IMR-90 (cell line): ENCODE measurements around the gene NPDC1. TPM values are rescaled to one million over a fixed set of nuclear protein-coding genes. Genes with fewer than 3 reads are reported as not detected.

Source experiments
- ATAC-seq: fragments of 200-7000 bp; cut with Tn5 transposase; 2 replicates; pipeline ENCODE4 v1.9.1; 2020; ENCODE audit warnings: low read depth, mild to moderate bottlenecking, moderate library complexity
- BruUV-seq: library from RNA; stranded (reverse); fragments of 400-500 nt; replicated peaks from 2 replicates; lab custom pipeline; 2021; lab: Mats Ljungman, UMichigan
- CTCF ChIA-PET: fragments of 300-600 bp; formaldehyde crosslinking; extraction: SDS; loops from one replicate; lab custom pipeline; 2021; ENCODE audit warnings: antibody characterized with exemption; lab: Yijun Ruan, JAX
- POLR2A ChIA-PET: fragments of 300-600 bp; sonication (Branson Sonifier 250); formaldehyde crosslinking; loops from one replicate; lab custom pipeline; 2022; ENCODE audit warnings: antibody characterized with exemption; ENCODE audit not compliant: unreplicated experiment; lab: Charles Lee
- DNase-seq: peaks from one replicate; pipeline ENCODE4 v3.0.0; 2013
- H2AFZ ChIP-seq: replicated peaks from 2 replicates; pipeline ENCODE3; 2013; ENCODE audit warnings: low read length, mild to moderate bottlenecking; ENCODE audit not compliant: poor library complexity
- H2AK5ac ChIP-seq: 2 replicates; pipeline ENCODE4 v1.6.1; 2013; ENCODE audit warnings: low read depth, low read length, inconsistent platforms
- H2AK9ac ChIP-seq: replicated peaks from 2 replicates; pipeline ENCODE3; 2013; ENCODE audit warnings: mild to moderate bottlenecking, low read depth, low read length, moderate library complexity; ENCODE audit not compliant: poor library complexity
- H2BK120ac ChIP-seq: 2 replicates; pipeline ENCODE4 v1.6.1; 2013; ENCODE audit warnings: low read depth, low read length, inconsistent platforms
- H2BK15ac ChIP-seq: 3 replicates; pipeline ENCODE4 v1.6.1; 2013; ENCODE audit warnings: low read depth, low read length, inconsistent platforms
- H2BK20ac ChIP-seq: 2 replicates; pipeline ENCODE4 v1.6.1; 2013; ENCODE audit warnings: low read depth, mild to moderate bottlenecking, inconsistent platforms, low read length, moderate library complexity
- H2BK5ac ChIP-seq: 2 replicates; pipeline ENCODE4 v1.6.1; 2013; ENCODE audit warnings: mild to moderate bottlenecking, low read depth, low read length, inconsistent platforms; ENCODE audit not compliant: poor library complexity, severe bottlenecking
- H3K14ac ChIP-seq: replicated peaks from 2 replicates; pipeline ENCODE4 v1.6.1; 2013; ENCODE audit warnings: low read depth, low read length, inconsistent platforms
- H3K18ac ChIP-seq: 2 replicates; pipeline ENCODE4 v1.6.1; 2013; ENCODE audit warnings: low read depth, low read length, control low read depth
- H3K23ac ChIP-seq: 2 replicates; pipeline ENCODE4 v1.6.1; 2013; ENCODE audit warnings: low read depth, low read length, inconsistent platforms
- H3K27ac ChIP-seq: 2 replicates; pipeline ENCODE4 v1.5.1; 2013; ENCODE audit warnings: mild to moderate bottlenecking, control low read depth, low read length; ENCODE audit not compliant: insufficient read depth
- H3K27me3 ChIP-seq: 2 replicates; pipeline ENCODE4 v1.6.1; 2013; ENCODE audit warnings: low read length; ENCODE audit not compliant: control insufficient read depth, insufficient read depth
- H3K36me3 ChIP-seq: 2 replicates; pipeline ENCODE4 v1.6.1; 2013; ENCODE audit warnings: low read length, mixed read lengths; ENCODE audit not compliant: control insufficient read depth, insufficient read depth
- H3K4ac ChIP-seq: 2 replicates; pipeline ENCODE4 v1.6.1; 2013; ENCODE audit warnings: low read depth, low read length, inconsistent platforms
- H3K4me1 ChIP-seq: 2 replicates; pipeline ENCODE4 v1.6.1; 2013; ENCODE audit warnings: low read length, mixed read lengths; ENCODE audit not compliant: control insufficient read depth, insufficient read depth
- H3K4me2 ChIP-seq: 2 replicates; pipeline ENCODE4 v1.6.1; 2013; ENCODE audit warnings: low read depth, mild to moderate bottlenecking, control low read depth, low read length, moderate library complexity
- H3K4me3 ChIP-seq: 2 replicates; pipeline ENCODE4 v1.5.1; 2013; ENCODE audit warnings: low read depth, mild to moderate bottlenecking, control low read depth, low read length, moderate library complexity; ENCODE audit not compliant: insufficient read depth
- H3K56ac ChIP-seq: 2 replicates; pipeline ENCODE4 v1.6.1; 2013; ENCODE audit warnings: low read length, inconsistent platforms; ENCODE audit not compliant: insufficient read depth; ENCODE audit errors: extremely low read depth
- H3K79me1 ChIP-seq, 2 experiments: 2 replicates each; pipeline ENCODE4 v1.6.1; 2013; ENCODE audit warnings: low read length in 2 of 2, inconsistent platforms in 1 of 2, low read depth in 1 of 2
- H3K9ac ChIP-seq: 2 replicates; pipeline ENCODE4 v1.6.1; 2013; ENCODE audit warnings: low read depth, low read length, control low read depth
- H3K9me1 ChIP-seq: 2 replicates; pipeline ENCODE4 v1.6.1; 2013; ENCODE audit warnings: low read length, inconsistent platforms; ENCODE audit not compliant: insufficient read depth
- H3K9me3 ChIP-seq: 2 replicates; pipeline ENCODE4 v1.6.1; 2013; ENCODE audit warnings: low read length; ENCODE audit not compliant: control insufficient read depth, insufficient read depth
- H4K20me1 ChIP-seq: 2 replicates; pipeline ENCODE4 v1.6.1; 2013; ENCODE audit warnings: low read length, inconsistent platforms; ENCODE audit not compliant: insufficient read depth
- H4K5ac ChIP-seq: 2 replicates; pipeline ENCODE4 v1.6.1; 2013; ENCODE audit warnings: mild to moderate bottlenecking, low read depth, low read length, control low read depth
- H4K8ac ChIP-seq, 2 experiments: 2 replicates each; pipeline ENCODE4 v1.6.1; 2013; ENCODE audit warnings: low read depth in 2 of 2, low read length in 2 of 2, control low read depth in 1 of 2, inconsistent platforms in 1 of 2
- H4K91ac ChIP-seq: 2 replicates; pipeline ENCODE4 v1.6.1; 2013; ENCODE audit warnings: low read depth, low read length, inconsistent platforms; ENCODE audit not compliant: insufficient read depth
- CHD1 ChIP-seq: IDR thresholded peaks from 2 replicates; pipeline ENCODE4 v1.6.1; 2012; ENCODE audit warnings: low read depth, low read length, improper control_type of control experiment
- MXI1 ChIP-seq: IDR thresholded peaks from 2 replicates; pipeline ENCODE4 v1.6.1; 2012; ENCODE audit warnings: low read depth, mild to moderate bottlenecking, low read length, moderate library complexity, borderline replicate concordance
- RCOR1 ChIP-seq: IDR thresholded peaks from 2 replicates; pipeline ENCODE4 v1.6.1; 2012; ENCODE audit warnings: mild to moderate bottlenecking, low read length, improper control_type of control experiment; ENCODE audit not compliant: insufficient replicate concordance
- RFX5 ChIP-seq: IDR thresholded peaks from 2 replicates; pipeline ENCODE4 v1.8.0; 2012; ENCODE audit warnings: low read depth, mild to moderate bottlenecking, low read length, moderate library complexity
- WGBS, 2 experiments: methylation state at CpG; one replicate each; pipeline versions ENCODE4 v1.1.5 to v1.1.7; 2013; ENCODE audit warnings: missing lambda C conversion rate in 2 of 2; ENCODE audit not compliant: insufficient read length in 1 of 2; ENCODE audit errors: extremely low coverage in 2 of 2; 5-methylcytosine and 5-hydroxymethylcytosine counted together
- dilution Hi-C: fragments of 300-500 bp; cut with HindIII; formaldehyde crosslinking; loops from one replicate; pipeline ENCODE4 v1.14.3; 2018; ENCODE audit warnings: low sequenced_read_pairs; ENCODE audit not compliant: unreplicated experiment
- in situ Hi-C: fragments of 300-500 bp; cut with MboI; formaldehyde crosslinking; loops from 3 replicates; pipeline ENCODE4 v1.14.3; 2019; ENCODE audit warnings: low sequenced_read_pairs, inconsistent platforms, mixed read lengths
- intact Hi-C: fragments of 100-400 bp; cut with micrococcal nuclease; formaldehyde crosslinking; loops from 2 replicates; pipeline ENCODE4 v1.10.0; 2022
- polyA plus RNA-seq, 3 experiments: library from polyadenylated mRNA; depleted of rRNA; stranded (reverse); fragments of >200 nt; gene quantifications; 2 replicates each; pipeline ENCODE4 v1.2.3, GENCODE V29; 2012; ENCODE audit warnings: low replicate concordance in 1 of 3
- total RNA-seq: library from RNA; depleted of rRNA; stranded (reverse); fragments of >200 nt; gene quantifications from 2 replicates; pipeline ENCODE4 v1.2.3, GENCODE V29; 2012
- TF ChIP-seq, protein P1 (sequence below): conservative IDR thresholded peaks from 2 replicates; pipeline ENCODE4 v1.5.1; 2012; ENCODE audit warnings: mild to moderate bottlenecking, low read depth, low read length, improper control_type of control experiment

The NPDC1 gene
- total and polyA plus RNA-seq, 2 of the 4 experiments (the other 2 are of a cell fraction) = 2.7 to 58.1 TPM

DNA sequence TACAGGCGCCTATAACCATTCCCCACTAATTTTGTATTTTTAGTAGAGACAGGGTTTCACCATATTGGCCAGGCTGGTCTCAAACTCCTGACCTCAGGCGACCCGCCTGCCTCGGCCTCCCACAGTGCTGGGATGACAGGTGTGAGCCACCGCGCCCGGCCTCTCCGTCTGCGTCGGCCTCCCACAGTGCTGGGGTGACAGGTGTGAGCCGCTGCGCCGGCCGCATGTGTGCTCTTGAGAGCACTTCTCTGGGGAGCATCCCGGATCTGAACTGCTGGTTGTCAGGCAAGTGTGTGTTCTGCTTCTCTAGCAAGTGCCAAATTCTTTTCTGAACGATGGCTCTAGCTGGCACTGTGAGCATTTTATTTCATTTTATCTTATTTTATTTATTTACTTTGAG is 11.6 kb upstream of the NPDC1 start:
- no peak overlapping the region for H3K4ac ChIP-seq
- H3K18ac ChIP-seq = no peak overlapping the region
- peaks cover 39% of the 10 kb centered on the region for H3K27me3 ChIP-seq
- intact Hi-C loops = no loop called here
- H3K79me1 ChIP-seq = no peaks in the 10 kb centered on the region
- BruUV-seq = no TSS peak
- dilution Hi-C loops = no loop called here
- no peaks in the 10 kb centered on the region for H3K9me1 ChIP-seq
- H3K4me3 ChIP-seq = no peak overlapping the region
- H2AK5ac ChIP-seq = no peak overlapping the region
- no peak overlapping the region for H2BK5ac ChIP-seq
- no peak overlapping the region for H4K5ac ChIP-seq
- no peaks in the 10 kb centered on the region for H3K9me3 ChIP-seq
- DNase-seq = no peak
- H2BK20ac ChIP-seq = no peak overlapping the region
- peaks cover 3% of the 10 kb centered on the region; the same call in 1 of the 2 replicates for H3K4me1 ChIP-seq
- H3K23ac ChIP-seq = no peak overlapping the region
- no peak overlapping the region for H3K56ac ChIP-seq
- no peak overlapping the region for H2BK15ac ChIP-seq
- ATAC-seq = no peak
- no peaks in the 10 kb centered on the region for H3K36me3 ChIP-seq
- no peak overlapping the region for H2BK120ac ChIP-seq
- POLR2A ChIA-PET = no interaction called here
- H3K9ac ChIP-seq = no peak overlapping the region
- no peak for TF ChIP-seq MXI1
- TF ChIP-seq, protein P1, sequence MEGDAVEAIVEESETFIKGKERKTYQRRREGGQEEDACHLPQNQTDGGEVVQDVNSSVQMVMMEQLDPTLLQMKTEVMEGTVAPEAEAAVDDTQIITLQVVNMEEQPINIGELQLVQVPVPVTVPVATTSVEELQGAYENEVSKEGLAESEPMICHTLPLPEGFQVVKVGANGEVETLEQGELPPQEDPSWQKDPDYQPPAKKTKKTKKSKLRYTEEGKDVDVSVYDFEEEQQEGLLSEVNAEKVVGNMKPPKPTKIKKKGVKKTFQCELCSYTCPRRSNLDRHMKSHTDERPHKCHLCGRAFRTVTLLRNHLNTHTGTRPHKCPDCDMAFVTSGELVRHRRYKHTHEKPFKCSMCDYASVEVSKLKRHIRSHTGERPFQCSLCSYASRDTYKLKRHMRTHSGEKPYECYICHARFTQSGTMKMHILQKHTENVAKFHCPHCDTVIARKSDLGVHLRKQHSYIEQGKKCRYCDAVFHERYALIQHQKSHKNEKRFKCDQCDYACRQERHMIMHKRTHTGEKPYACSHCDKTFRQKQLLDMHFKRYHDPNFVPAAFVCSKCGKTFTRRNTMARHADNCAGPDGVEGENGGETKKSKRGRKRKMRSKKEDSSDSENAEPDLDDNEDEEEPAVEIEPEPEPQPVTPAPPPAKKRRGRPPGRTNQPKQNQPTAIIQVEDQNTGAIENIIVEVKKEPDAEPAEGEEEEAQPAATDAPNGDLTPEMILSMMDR = no peak
- no peak for TF ChIP-seq CHD1
- no peak for TF ChIP-seq RFX5
- TF ChIP-seq RCOR1 = no peak
- H4K91ac ChIP-seq = no peak overlapping the region
- H3K27ac ChIP-seq = no peak overlapping the region
- H3K4me2 ChIP-seq = no peak overlapping the region
- H2AK9ac ChIP-seq = no peak overlapping the region
- in situ Hi-C loops = no loop called here
- WGBS, 2 experiments = 10% methylated on average over 2 of the region's 16 CpGs; no CpG with 5 or more reads in 1 of the 2 experiments
- no peaks in the 10 kb centered on the region for H4K20me1 ChIP-seq
- H2AFZ ChIP-seq = no peak overlapping the region
- CTCF ChIA-PET = interaction anchor here (1.2 kb wide), 1 partner anchor 11 kb away, joined by 4 read pairs; the partner anchor contains the start of gene NPDC1
- no peak overlapping the region for H4K8ac ChIP-seq
- no peak overlapping the region for H3K14ac ChIP-seq
